ENCODE measurements around the gene LGALS4. TPM values are rescaled to one million over a fixed set of nuclear protein-coding genes. Genes with fewer than 3 reads are reported as not detected.
A peak's percentile ranks its signal among the peaks of the same experiment; 100 is the strongest.
"Not testable (repeated sequence)": the region's sequence is repeated elsewhere in the genome, so short reads cannot be mapped to it uniquely, and the experiment has no call there.

LGALS4 gene
- total RNA-seq, 1 donor from 2014 or later: 1.1 TPM

- H3K27me3 ChIP-seq (ENCODE audit: control insufficient read depth, insufficient read depth, low read length): no peaks in the 10 kb centered on the region
- no peak for FAIRE-seq
Measured at GRCh38 chr19:38793671-38794070, 19.1 kb downstream of the LGALS4 start.

DNA sequence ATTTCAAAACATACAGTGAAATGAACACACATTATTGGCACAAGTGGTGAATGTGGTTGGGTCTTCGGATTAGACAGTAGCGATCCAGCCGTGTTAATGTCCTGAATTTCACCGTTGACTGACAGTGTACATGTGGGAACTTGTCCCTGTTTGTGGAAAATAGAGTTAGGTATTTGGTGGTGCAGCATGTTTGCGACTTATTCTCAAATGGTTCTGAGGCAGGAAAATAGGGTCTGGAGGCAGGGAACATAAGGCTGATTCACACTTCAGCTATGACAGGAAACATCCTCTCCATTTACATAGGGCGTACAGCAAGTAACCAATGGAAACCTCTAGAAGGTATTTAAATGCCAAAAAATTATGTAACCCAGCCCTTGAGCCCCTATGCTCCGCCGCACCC is 19.6 kb downstream of the LGALS4 start:
- Histone ChIP-seq H3K4me3 (ENCODE audit: low read depth, low read length) (no peak overlapping the region), H3K27me3 (ENCODE audit: control insufficient read depth, insufficient read depth, low read length) (no peaks in the 10 kb centered on the region), H3K36me3 (ENCODE audit: control insufficient read depth, insufficient read depth, low read length) (no peaks in the 10 kb centered on the region)
- no peak for TF ChIP-seq CTCF (IDR thresholded peaks at IDR 0.05; ENCODE audit: insufficient read depth, low read length, severe bottlenecking)
- peak; percentile 97 for DNase-seq (ENCODE audit: low read depth)
- peak; percentile 86 for FAIRE-seq

More at GRCh38 chr19:38793671-38794070, 19.1 kb downstream of the LGALS4 start:
- H3K36me3 ChIP-seq (ENCODE audit: control insufficient read depth, insufficient read depth, low read length): no peaks in the 10 kb centered on the region
- H3K4me3 ChIP-seq (ENCODE audit: low read depth, low read length): no peak overlapping the region
- no peak for TF ChIP-seq CTCF (IDR thresholded peaks at IDR 0.05; ENCODE audit: insufficient read depth, low read length, severe bottlenecking)
- no peak for DNase-seq (ENCODE audit: low read depth)

GRCh38 chr19:38792250-38793111 is 20.3 kb downstream of the LGALS4 start:
- Histone ChIP-seq H3K27me3 (ENCODE audit: control insufficient read depth, insufficient read depth, low read length) (no peaks in the 10 kb centered on the region), H3K4me3 (ENCODE audit: low read depth, low read length) (peak overlapping the region; percentile 18), H3K36me3 (ENCODE audit: control insufficient read depth, insufficient read depth, low read length) (no peaks in the 10 kb centered on the region)
- peak; percentile 51 for TF ChIP-seq CTCF (IDR thresholded peaks at IDR 0.05; ENCODE audit: insufficient read depth, low read length, severe bottlenecking)
- FAIRE-seq: no peak
- no peak for DNase-seq (ENCODE audit: low read depth)

- H3K27me3 ChIP-seq (ENCODE audit: control insufficient read depth, insufficient read depth, low read length); H3K36me3 ChIP-seq (ENCODE audit: control insufficient read depth, insufficient read depth, low read length); H3K4me3 ChIP-seq (ENCODE audit: low read depth, low read length); DNase-seq (ENCODE audit: low read depth): not testable (repeated sequence)
- FAIRE-seq: peak; percentile 100
Measured at GRCh38 chr19:38791451-38792064, 21.2 kb downstream of the LGALS4 start.

DNA sequence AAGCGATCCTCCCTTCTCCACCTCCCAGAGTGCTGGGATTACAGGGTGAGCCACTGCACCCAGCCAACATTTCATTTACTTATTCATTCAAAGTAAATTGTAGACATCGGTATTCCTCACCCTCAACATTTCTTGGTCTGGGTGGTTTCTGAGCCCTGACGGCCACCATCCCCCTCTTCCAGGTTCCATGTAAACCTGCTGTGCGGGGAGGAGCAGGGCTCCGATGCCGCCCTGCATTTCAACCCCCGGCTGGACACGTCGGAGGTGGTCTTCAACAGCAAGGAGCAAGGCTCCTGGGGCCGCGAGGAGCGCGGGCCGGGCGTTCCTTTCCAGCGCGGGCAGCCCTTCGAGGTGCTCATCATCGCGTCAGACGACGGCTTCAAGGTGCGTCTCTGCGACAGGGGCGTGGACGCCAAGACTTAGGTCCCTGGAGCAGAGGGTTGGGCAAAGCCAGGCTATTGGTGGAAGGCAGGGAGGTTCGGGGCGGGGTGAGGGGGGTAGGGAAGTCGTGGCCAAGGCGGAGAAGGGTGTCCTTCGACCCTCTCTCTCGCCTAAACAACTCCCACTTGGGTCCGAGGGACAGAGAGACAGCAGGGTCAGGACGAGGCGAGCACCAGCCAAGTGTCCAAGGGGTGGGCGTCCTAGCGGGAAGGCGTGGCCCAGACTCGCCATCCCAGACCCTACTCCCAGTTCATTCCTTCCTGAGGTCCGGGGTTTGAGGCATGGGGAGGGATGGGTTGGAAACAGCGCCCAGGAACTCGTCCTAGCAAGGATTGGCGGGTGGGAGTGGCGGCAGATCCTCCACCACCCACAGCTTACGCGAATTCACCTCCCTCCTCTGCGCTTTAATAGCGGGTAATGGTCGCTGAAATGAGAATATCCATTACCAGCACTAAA is 22.0 kb downstream of the LGALS4 start:
- not testable (repeated sequence) for DNase-seq (ENCODE audit: low read depth); H3K27me3 ChIP-seq (ENCODE audit: control insufficient read depth, insufficient read depth, low read length); H3K36me3 ChIP-seq (ENCODE audit: control insufficient read depth, insufficient read depth, low read length)
- H3K4me3 ChIP-seq (ENCODE audit: low read depth, low read length): peak overlapping the region; percentile 42
- FAIRE-seq: peak; percentile 91

DNA sequence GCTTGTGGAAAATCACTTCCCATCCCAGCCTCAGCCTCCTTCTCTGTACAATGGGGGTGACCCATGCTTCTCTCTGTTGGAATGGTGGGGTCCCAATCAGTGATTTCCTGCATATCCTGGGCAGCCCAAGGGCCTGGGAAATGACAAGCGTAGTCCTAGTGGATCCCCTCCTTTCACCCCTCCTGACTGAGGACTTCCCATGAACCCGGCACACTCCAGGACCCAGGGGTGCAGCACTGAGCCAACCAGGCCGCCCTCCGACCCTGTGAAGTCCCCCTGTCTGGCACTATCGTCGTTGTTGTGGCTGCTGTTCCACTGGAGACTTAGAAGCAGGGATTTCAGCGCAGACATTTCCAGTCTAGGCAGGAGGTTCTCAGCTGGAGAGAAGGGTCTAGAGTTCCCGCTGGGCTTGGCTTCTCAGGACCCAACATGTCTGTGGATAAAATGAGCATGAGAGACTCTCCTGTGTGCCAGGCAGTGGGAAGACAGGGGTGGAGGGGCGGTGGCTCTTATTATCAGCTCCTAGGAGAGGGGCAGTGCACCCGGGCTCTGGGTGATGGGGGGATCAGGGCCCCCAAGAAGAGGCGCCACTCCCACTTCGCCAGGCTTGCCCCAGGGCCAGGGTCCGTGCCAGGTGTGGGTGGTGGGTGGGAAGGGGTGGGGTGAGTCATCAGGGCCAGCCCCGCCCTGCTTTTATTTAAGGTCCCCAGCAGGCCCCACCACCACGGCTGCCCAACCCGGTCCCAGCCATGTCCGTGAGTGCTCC is 24.1 kb downstream of the LGALS4 start, which contains the start of gene LGALS7B:
TSS of gene LGALS7B (plus strand) at position 723 of the 766 bp plus-strand sequence. CDS start at position 750, 27 bp downstream.
- Histone ChIP-seq H3K27me3 (ENCODE audit: control insufficient read depth, insufficient read depth, low read length) (no peaks in the 10 kb centered on the region), H3K4me3 (ENCODE audit: low read depth, low read length) (peak within 1 kb of the TSS; percentile 42), H3K36me3 (ENCODE audit: control insufficient read depth, insufficient read depth, low read length) (no peaks in the 10 kb centered on the region)
- TF ChIP-seq CTCF (IDR thresholded peaks at IDR 0.05; ENCODE audit: insufficient read depth, low read length, severe bottlenecking): no peak
- DNase-seq (ENCODE audit: low read depth) (peak; percentile 58), FAIRE-seq (no peak)
